ENCODE results near the gene SCAF8. TPM values are rescaled to one million over a fixed set of nuclear protein-coding genes. Genes with fewer than 3 reads are reported as not detected.

Gene SCAF8
- total and polyA plus RNA-seq, 9 of the 15 experiments (the other 6 are each of a cell fraction or from before 2014, with no cell fraction given) = 10.5 to 46.6 (median 23.2) TPM

GRCh38 chr6:154821099-154821498 lies 87.9 kb downstream of the SCAF8 start (continued):
- TF ChIP-seq BRCA1 (IDR thresholded peaks at IDR 0.05) (no peak), BRCA1 (CRISPR knock-in tag; IDR thresholded peaks at IDR 0.05) (no peak), UBTF (IDR thresholded peaks at IDR 0.05; ENCODE audit: borderline replicate concordance in 1 of 2, low read depth in 2 of 2, low read length in 2 of 2) (0 out of 4 replicates have a peak, but pooled peaks of 1 of the 2 experiments have one; percentile 21)

GRCh38 chr6:154821638-154822037 lies 88.4 kb downstream of the SCAF8 start:
- Histone ChIP-seq H3K79me2 (ENCODE audit: control insufficient read depth, insufficient read depth, low read length) (no peaks in the 10 kb centered on the region; the same call in 2 of the 3 replicates), H3K4me1 (replicated peaks in 1 of 2; ENCODE audit: control insufficient read depth in 2 of 2, insufficient read depth in 2 of 2, low read length in 2 of 2) (no peaks in the 10 kb centered on the region), H3K9me1 (ENCODE audit: control insufficient read depth, insufficient read depth, low read length) (no peaks in the 10 kb centered on the region), H3K4me2 (ENCODE audit: insufficient read depth, low read length) (no peak overlapping the region), H3K4me3 (no peak overlapping the region), H3K9me3 (replicated peaks; ENCODE audit: control insufficient read depth, insufficient read depth, low read depth, low read length) (no peaks in the 10 kb centered on the region), H3K27me3 (ENCODE audit: control insufficient read depth in 2 of 2, insufficient read depth in 2 of 2, low read length in 2 of 2) (no peaks in the 10 kb centered on the region), H3K27ac (ENCODE audit: extremely low read depth, low read depth, low read length) (no peak overlapping the region), H3K9ac (ENCODE audit: insufficient read depth in 1 of 2, low read depth in 2 of 2, low read length in 2 of 2) (no peak overlapping the region), H4K20me1 (replicated peaks; ENCODE audit: control insufficient read depth, insufficient read depth, low read length) (no peaks in the 10 kb centered on the region), H3K36me3 (ENCODE audit: control insufficient read depth, insufficient read depth, low read length) (peaks cover 89% of the 10 kb centered on the region), H2AFZ (ENCODE audit: low read depth, low read length) (no peak overlapping the region)
- ChIA-PET POLR2A (no interaction called here), CTCF (ENCODE audit: low intra/inter-chr PET ratio) (no interaction called here)
- no peak for FAIRE-seq
- 63% methylated on average over 2 of the region's 2 CpGs for WGBS (ENCODE audit: insufficient coverage, low coverage, missing lambda C conversion rate)
- in situ Hi-C loops (cut with MboI) (loop anchor here (25.0 kb wide), 1 partner anchor 659 kb away; no protein-coding TSS in a partner anchor), intact Hi-C loops (cut with micrococcal nuclease) (no loop called here)
- peak; percentile 42; the same call in 2 of the 3 replicates for ATAC-seq
- BruUV-seq (replicated peaks) = no TSS peak
- no peak for DNase-seq (ENCODE audit: extremely low read depth in 1 of 4, low spot score in 3 of 4)
- no peak for TF ChIP-seq NKRF (IDR thresholded peaks at IDR 0.05; ENCODE audit: borderline replicate concordance)
- TF ChIP-seq ESRRB (CRISPR knock-in tag; IDR thresholded peaks at IDR 0.05; ENCODE audit: borderline replicate concordance) = no peak
- TF ChIP-seq SUPT5H (IDR thresholded peaks at IDR 0.05) = 0 out of 2 replicates have a peak, but pooled peaks have one; percentile 6
- no peak for TF ChIP-seq ZSCAN32 (CRISPR knock-in tag; IDR thresholded peaks at IDR 0.05)
- no peak for TF ChIP-seq RREB1 (CRISPR knock-in tag; IDR thresholded peaks at IDR 0.05)

Measured in K562 (cell line).